ENCODE measurements around the gene FCRL6.

Gene FCRL6

GRCh38 chr1:159827549-159827948 lies 25.4 kb downstream of the FCRL6 start:
- Histone ChIP-seq H3K4me1 (ENCODE audit: insufficient read depth, low read length) (peaks cover 18% of the 10 kb centered on the region; the same call in 1 of the 2 replicates), H3K36me3 (ENCODE audit: insufficient read depth, low read length) (no peaks in the 10 kb centered on the region), H3K9me3 (ENCODE audit: insufficient read depth, low read depth, low read length) (no peaks in the 10 kb centered on the region), H3K9ac (ENCODE audit: low read depth, low read length) (no peak overlapping the region), H3K27ac (ENCODE audit: low read depth, low read length) (no peak overlapping the region), H3K27me3 (ENCODE audit: insufficient read depth, low read length) (peaks cover 12% of the 10 kb centered on the region; the same call in 1 of the 2 replicates), H3K4me3 (ENCODE audit: low read length) (no peak overlapping the region)
- WGBS = 90% methylated on average over 3 of the region's 3 CpGs

- Histone ChIP-seq H3K27me3 (ENCODE audit: insufficient read depth, low read length) (peaks cover 18% of the 10 kb centered on the region; the same call in 1 of the 2 replicates), H3K4me3 (ENCODE audit: low read length) (no peak overlapping the region), H3K4me1 (ENCODE audit: insufficient read depth, low read length) (peaks cover 18% of the 10 kb centered on the region; the same call in 1 of the 2 replicates), H3K27ac (ENCODE audit: low read depth, low read length) (no peak overlapping the region), H3K9ac (ENCODE audit: low read depth, low read length) (no peak overlapping the region), H3K9me3 (ENCODE audit: insufficient read depth, low read depth, low read length) (no peaks in the 10 kb centered on the region), H3K36me3 (ENCODE audit: insufficient read depth, low read length) (no peaks in the 10 kb centered on the region)
- WGBS = 80% methylated on average over 3 of the region's 3 CpGs
These were observed 26.0 kb downstream of the FCRL6 start for GRCh38 chr1:159828176-159828575.

GRCh38 chr1:159828581-159829272 lies 26.6 kb downstream of the FCRL6 start:
- no peaks in the 10 kb centered on the region for H3K36me3 ChIP-seq (ENCODE audit: insufficient read depth, low read length)
- no peak overlapping the region for H3K9ac ChIP-seq (ENCODE audit: low read depth, low read length)
- H3K27ac ChIP-seq (ENCODE audit: low read depth, low read length) = no peak overlapping the region
- H3K9me3 ChIP-seq (ENCODE audit: insufficient read depth, low read depth, low read length) = no peaks in the 10 kb centered on the region
- H3K4me3 ChIP-seq (ENCODE audit: low read length) = no peak overlapping the region
- H3K27me3 ChIP-seq (ENCODE audit: insufficient read depth, low read length) = peaks cover 24% of the 10 kb centered on the region; the same call in 1 of the 2 replicates
- H3K4me1 ChIP-seq (ENCODE audit: insufficient read depth, low read length) = peaks cover 12% of the 10 kb centered on the region; the same call in 1 of the 2 replicates
- WGBS = 93% methylated on average over 11 of the region's 11 CpGs

- H3K27me3 ChIP-seq (ENCODE audit: insufficient read depth, low read length) = peaks cover 26% of the 10 kb centered on the region; the same call in 1 of the 2 replicates
- H3K9ac ChIP-seq (ENCODE audit: low read depth, low read length) = no peak overlapping the region
- no peak overlapping the region for H3K4me3 ChIP-seq (ENCODE audit: low read length)
- no peaks in the 10 kb centered on the region for H3K36me3 ChIP-seq (ENCODE audit: insufficient read depth, low read length)
- H3K27ac ChIP-seq (ENCODE audit: low read depth, low read length) = no peak overlapping the region
- WGBS = 34% methylated on average over 3 of the region's 3 CpGs
- H3K9me3 ChIP-seq (ENCODE audit: insufficient read depth, low read depth, low read length) = no peaks in the 10 kb centered on the region
- peaks cover 10% of the 10 kb centered on the region; the same call in 1 of the 2 replicates for H3K4me1 ChIP-seq (ENCODE audit: insufficient read depth, low read length)
These were observed 27.1 kb downstream of the FCRL6 start for GRCh38 chr1:159829273-159829634.

GRCh38 chr1:159829822-159830465 lies 27.8 kb downstream of the FCRL6 start:
- peaks cover 10% of the 10 kb centered on the region; the same call in 1 of the 2 replicates for H3K4me1 ChIP-seq (ENCODE audit: insufficient read depth, low read length)
- H3K36me3 ChIP-seq (ENCODE audit: insufficient read depth, low read length) = no peaks in the 10 kb centered on the region
- H3K9ac ChIP-seq (ENCODE audit: low read depth, low read length) = no peak overlapping the region
- H3K27ac ChIP-seq (ENCODE audit: low read depth, low read length) = no peak overlapping the region
- peaks cover 31% of the 10 kb centered on the region; the same call in 1 of the 2 replicates for H3K27me3 ChIP-seq (ENCODE audit: insufficient read depth, low read length)
- H3K9me3 ChIP-seq (ENCODE audit: insufficient read depth, low read depth, low read length) = no peaks in the 10 kb centered on the region
- 88% methylated on average over 18 of the region's 18 CpGs for WGBS
- H3K4me3 ChIP-seq (ENCODE audit: low read length) = no peak overlapping the region

- Histone ChIP-seq H3K9ac (ENCODE audit: low read depth, low read length) (no peak overlapping the region), H3K27ac (ENCODE audit: low read depth, low read length) (no peak overlapping the region), H3K4me1 (ENCODE audit: insufficient read depth, low read length) (peaks cover 10% of the 10 kb centered on the region; the same call in 1 of the 2 replicates), H3K36me3 (ENCODE audit: insufficient read depth, low read length) (no peaks in the 10 kb centered on the region), H3K27me3 (ENCODE audit: insufficient read depth, low read length) (peaks cover 31% of the 10 kb centered on the region; the same call in 1 of the 2 replicates), H3K9me3 (ENCODE audit: insufficient read depth, low read depth, low read length) (no peaks in the 10 kb centered on the region), H3K4me3 (ENCODE audit: low read length) (no peak overlapping the region)
- 94% methylated on average over 8 of the region's 8 CpGs for WGBS
These were observed 28.6 kb downstream of the FCRL6 start for GRCh38 chr1:159830722-159831121.

- WGBS = 46% methylated on average over 6 of the region's 7 CpGs
These were observed 29.4 kb downstream of the FCRL6 start for GRCh38 chr1:159831412-159832141.

GRCh38 chr1:159832309-159832708 lies 30.1 kb downstream of the FCRL6 start:
- H3K4me3 ChIP-seq (ENCODE audit: low read length) = no peak overlapping the region
- no peaks in the 10 kb centered on the region for H3K9me3 ChIP-seq (ENCODE audit: insufficient read depth, low read depth, low read length)
- peaks cover 31% of the 10 kb centered on the region; the same call in 1 of the 2 replicates for H3K27me3 ChIP-seq (ENCODE audit: insufficient read depth, low read length)
- 86% methylated on average over 2 of the region's 2 CpGs for WGBS
- peaks cover 10% of the 10 kb centered on the region; the same call in 1 of the 2 replicates for H3K4me1 ChIP-seq (ENCODE audit: insufficient read depth, low read length)
- H3K36me3 ChIP-seq (ENCODE audit: insufficient read depth, low read length) = no peaks in the 10 kb centered on the region
- no peak overlapping the region for H3K9ac ChIP-seq (ENCODE audit: low read depth, low read length)
- no peak overlapping the region for H3K27ac ChIP-seq (ENCODE audit: low read depth, low read length)

More at GRCh38 chr1:159831412-159832141, 29.4 kb downstream of the FCRL6 start:
- Histone ChIP-seq H3K4me1 (ENCODE audit: insufficient read depth, low read length) (peaks cover 10% of the 10 kb centered on the region; the same call in 1 of the 2 replicates), H3K27ac (ENCODE audit: low read depth, low read length) (no peak overlapping the region), H3K9ac (ENCODE audit: low read depth, low read length) (no peak overlapping the region), H3K4me3 (ENCODE audit: low read length) (no peak overlapping the region), H3K36me3 (ENCODE audit: insufficient read depth, low read length) (no peaks in the 10 kb centered on the region), H3K9me3 (ENCODE audit: insufficient read depth, low read depth, low read length) (no peaks in the 10 kb centered on the region), H3K27me3 (ENCODE audit: insufficient read depth, low read length) (peaks cover 31% of the 10 kb centered on the region; the same call in 1 of the 2 replicates)

- H3K27ac ChIP-seq (ENCODE audit: low read depth, low read length) = no peak overlapping the region
- no peaks in the 10 kb centered on the region for H3K36me3 ChIP-seq (ENCODE audit: insufficient read depth, low read length)
- peaks cover 10% of the 10 kb centered on the region; the same call in 1 of the 2 replicates for H3K4me1 ChIP-seq (ENCODE audit: insufficient read depth, low read length)
- no peak overlapping the region for H3K4me3 ChIP-seq (ENCODE audit: low read length)
- no peak overlapping the region for H3K9ac ChIP-seq (ENCODE audit: low read depth, low read length)
- H3K9me3 ChIP-seq (ENCODE audit: insufficient read depth, low read depth, low read length) = no peaks in the 10 kb centered on the region
- H3K27me3 ChIP-seq (ENCODE audit: insufficient read depth, low read length) = peaks cover 27% of the 10 kb centered on the region; the same call in 1 of the 2 replicates
- 87% methylated on average over 3 of the region's 3 CpGs for WGBS
These were observed 33.2 kb downstream of the FCRL6 start for GRCh38 chr1:159835356-159835755.

GRCh38 chr1:159835862-159836525 lies 33.8 kb downstream of the FCRL6 start:
- H3K9me3 ChIP-seq (ENCODE audit: insufficient read depth, low read depth, low read length) = no peaks in the 10 kb centered on the region

More at GRCh38 chr1:159835862-159836525, 33.8 kb downstream of the FCRL6 start:
- H3K36me3 ChIP-seq (ENCODE audit: insufficient read depth, low read length) = no peaks in the 10 kb centered on the region
- peaks cover 20% of the 10 kb centered on the region; the same call in 1 of the 2 replicates for H3K27me3 ChIP-seq (ENCODE audit: insufficient read depth, low read length)
- no peak overlapping the region for H3K9ac ChIP-seq (ENCODE audit: low read depth, low read length)
- WGBS = 87% methylated on average over 8 of the region's 8 CpGs
- no peak overlapping the region for H3K27ac ChIP-seq (ENCODE audit: low read depth, low read length)
- peaks cover 10% of the 10 kb centered on the region; the same call in 1 of the 2 replicates for H3K4me1 ChIP-seq (ENCODE audit: insufficient read depth, low read length)
- no peak overlapping the region for H3K4me3 ChIP-seq (ENCODE audit: low read length)
